ENCODE measurements around the gene NDUFA8. TPM values are rescaled to one million over a fixed set of nuclear protein-coding genes. Genes with fewer than 3 reads are reported as not detected.

Gene NDUFA8
- total RNA-seq, 1 donor from 2014 or later, result 48.5 TPM

DNA sequence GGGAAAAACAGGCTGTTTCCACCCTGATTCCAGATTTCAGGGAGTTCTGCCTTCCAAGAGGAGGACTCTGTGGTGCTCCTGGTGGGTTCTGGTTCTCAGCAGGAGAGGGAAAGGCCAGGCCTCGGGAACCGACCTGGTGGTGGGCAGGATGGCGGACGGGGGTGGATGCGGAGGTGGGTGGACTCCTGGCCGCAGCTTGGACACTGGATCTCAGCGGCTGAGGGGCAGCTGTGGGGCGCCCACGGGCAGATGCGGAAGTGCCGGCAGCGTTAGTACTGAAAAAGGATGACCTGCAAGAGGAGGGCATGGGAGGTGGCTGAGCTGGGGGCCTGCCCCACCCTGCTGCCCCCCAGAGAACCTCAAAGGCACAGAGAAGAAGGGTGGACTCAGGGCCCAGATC, 44.9 kb upstream of the NDUFA8 start:
- no peak for DNase-seq (ENCODE audit: extremely low spot score, unreplicated experiment)
- no peaks in the 10 kb centered on the region for H3K9me3 Mint-ChIP-seq (ENCODE audit: unreplicated experiment)
- TF ChIP-seq CTCF (IDR thresholded peaks at IDR 0.05), result no peak
- peaks cover 28% of the 10 kb centered on the region for H3K4me1 Mint-ChIP-seq (ENCODE audit: unreplicated experiment)
- no peaks in the 10 kb centered on the region for H3K36me3 Mint-ChIP-seq (ENCODE audit: unreplicated experiment)
- peaks cover 9% of the 10 kb centered on the region for H3K27me3 Mint-ChIP-seq (ENCODE audit: unreplicated experiment)
- no peak overlapping the region for H3K27ac Mint-ChIP-seq (ENCODE audit: unreplicated experiment)
- H3K4me3 Mint-ChIP-seq (ENCODE audit: unreplicated experiment), result no peak overlapping the region

DNA sequence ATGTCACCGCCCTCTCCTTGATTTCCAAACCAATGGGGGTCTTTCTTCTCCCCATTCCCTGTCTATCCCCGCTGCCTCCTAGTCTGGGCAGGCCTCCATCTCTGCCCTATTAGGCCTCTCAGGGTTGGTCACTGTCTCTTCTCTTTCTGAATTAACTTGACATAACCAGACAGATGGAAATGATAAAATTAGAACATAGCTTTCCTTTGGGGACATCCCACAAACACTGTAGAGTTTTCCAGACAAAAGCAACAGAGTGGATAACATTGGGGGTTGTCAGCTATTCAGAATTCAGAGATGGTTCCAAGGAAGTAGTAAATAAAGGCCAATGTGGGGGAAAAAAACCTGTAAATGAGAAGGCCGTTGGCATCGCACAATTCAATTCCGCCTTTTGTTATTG, 44.5 kb upstream of the NDUFA8 start:
- H3K36me3 Mint-ChIP-seq (ENCODE audit: unreplicated experiment), result no peaks in the 10 kb centered on the region
- no peak overlapping the region for H3K27ac Mint-ChIP-seq (ENCODE audit: unreplicated experiment)
- DNase-seq (ENCODE audit: extremely low spot score, unreplicated experiment), result no peak
- H3K4me3 Mint-ChIP-seq (ENCODE audit: unreplicated experiment), result no peak overlapping the region
- TF ChIP-seq CTCF (IDR thresholded peaks at IDR 0.05), result no peak
- H3K27me3 Mint-ChIP-seq (ENCODE audit: unreplicated experiment), result peaks cover 9% of the 10 kb centered on the region
- H3K9me3 Mint-ChIP-seq (ENCODE audit: unreplicated experiment), result no peaks in the 10 kb centered on the region
- H3K4me1 Mint-ChIP-seq (ENCODE audit: unreplicated experiment), result peaks cover 28% of the 10 kb centered on the region

DNA sequence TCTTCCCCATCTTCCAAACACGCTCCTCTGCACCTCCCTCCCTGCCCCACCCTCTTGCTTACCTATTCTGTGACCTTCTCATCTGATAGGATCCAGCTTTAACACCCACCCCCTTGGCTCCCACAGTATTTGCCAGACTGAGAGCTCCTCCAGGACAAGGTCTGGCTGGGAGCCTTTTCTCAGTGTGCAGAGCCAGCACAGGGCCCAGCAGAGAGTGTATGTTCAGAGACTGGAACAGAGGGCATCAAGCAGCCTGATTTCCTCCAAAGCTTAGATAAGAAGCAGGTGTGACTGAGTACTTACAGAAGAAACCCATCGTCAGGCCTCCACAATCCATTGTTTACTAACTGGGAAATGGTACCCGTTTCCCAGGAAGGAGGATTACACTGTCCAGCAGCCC, 42.5 kb upstream of the NDUFA8 start:
- no peak for DNase-seq (ENCODE audit: extremely low spot score, unreplicated experiment)
- H3K27me3 Mint-ChIP-seq (ENCODE audit: unreplicated experiment), result peaks cover 15% of the 10 kb centered on the region
- H3K9me3 Mint-ChIP-seq (ENCODE audit: unreplicated experiment), result no peaks in the 10 kb centered on the region
- no peak overlapping the region for H3K27ac Mint-ChIP-seq (ENCODE audit: unreplicated experiment)
- H3K4me1 Mint-ChIP-seq (ENCODE audit: unreplicated experiment), result peaks cover 25% of the 10 kb centered on the region
- no peak for TF ChIP-seq CTCF (IDR thresholded peaks at IDR 0.05)
- no peak overlapping the region for H3K4me3 Mint-ChIP-seq (ENCODE audit: unreplicated experiment)
- H3K36me3 Mint-ChIP-seq (ENCODE audit: unreplicated experiment), result no peaks in the 10 kb centered on the region

GRCh38 chr9:122201641-122202040, 42.1 kb upstream of the NDUFA8 start:
- Mint-ChIP-seq H3K27me3 (ENCODE audit: unreplicated experiment) (peaks cover 20% of the 10 kb centered on the region), H3K36me3 (ENCODE audit: unreplicated experiment) (no peaks in the 10 kb centered on the region), H3K27ac (ENCODE audit: unreplicated experiment) (no peak overlapping the region), H3K4me1 (ENCODE audit: unreplicated experiment) (peaks cover 20% of the 10 kb centered on the region), H3K9me3 (ENCODE audit: unreplicated experiment) (no peaks in the 10 kb centered on the region), H3K4me3 (ENCODE audit: unreplicated experiment) (no peak overlapping the region)
- no peak for DNase-seq (ENCODE audit: extremely low spot score, unreplicated experiment)
- no peak for TF ChIP-seq CTCF (IDR thresholded peaks at IDR 0.05)

GRCh38 chr9:122200960-122201595, 41.5 kb upstream of the NDUFA8 start:
- TF ChIP-seq CTCF (IDR thresholded peaks at IDR 0.05), result no peak
- DNase-seq (ENCODE audit: extremely low spot score, unreplicated experiment), result no peak
- H3K36me3 Mint-ChIP-seq (ENCODE audit: unreplicated experiment), result no peaks in the 10 kb centered on the region
- H3K27ac Mint-ChIP-seq (ENCODE audit: unreplicated experiment), result no peak overlapping the region
- peaks cover 14% of the 10 kb centered on the region for H3K4me1 Mint-ChIP-seq (ENCODE audit: unreplicated experiment)
- H3K9me3 Mint-ChIP-seq (ENCODE audit: unreplicated experiment), result no peaks in the 10 kb centered on the region
- H3K27me3 Mint-ChIP-seq (ENCODE audit: unreplicated experiment), result peaks cover 20% of the 10 kb centered on the region
- H3K4me3 Mint-ChIP-seq (ENCODE audit: unreplicated experiment), result no peak overlapping the region

Measured in osteocyte (in vitro differentiated cells).